HepG2 (cell line): ENCODE measurements around the gene DNAJC15. TPM values are rescaled to one million over a fixed set of nuclear protein-coding genes. Genes with fewer than 3 reads are reported as not detected.

Experiments
- ATAC-seq: fragments of 200-7000 bp; cut with Tn5 transposase; 3 replicates; pipeline ENCODE4 v1.9.1; 2020; ENCODE audit warnings: mild to moderate bottlenecking, moderate library complexity
- BruUV-seq: library from RNA; stranded (reverse); fragments of 400-500 nt; replicated peaks from 2 replicates; lab custom pipeline; 2021; lab: Mats Ljungman, UMichigan
- CTCF ChIA-PET: fragments of 300-600 bp; formaldehyde crosslinking; extraction: SDS; loops from one replicate; lab custom pipeline; 2021; ENCODE audit warnings: low total read pairs, inconsistent platforms, low intra/inter-chr PET ratio; lab: Yijun Ruan, JAX
- POLR2A ChIA-PET: fragments of 350-600 bp; sonication (Branson Sonifier 250); formaldehyde crosslinking; loops from one replicate; lab custom pipeline; 2020; ENCODE audit warnings: antibody characterized with exemption, inconsistent platforms; lab: Yijun Ruan, JAX
- DNase-seq: peaks from one replicate; pipeline ENCODE4 v3.0.0-alpha.2; 2015; ENCODE audit warnings: low spot score
- FAIRE-seq: peaks from 3 replicates; lab custom pipeline; 2011; peaks lifted over from hg19 to GRCh38; lab: Jason Lieb, UNC
- H2AFZ ChIP-seq: one replicate; pipeline ENCODE4 v1.6.1; 2011; ENCODE audit warnings: low read length, inconsistent platforms
- H3K27ac ChIP-seq: fragments of 300-600 bp; 3 replicates; pipeline ENCODE4 v1.8.0; 2011; ENCODE audit warnings: mixed run types, mild to moderate bottlenecking, mixed read lengths, low read length, inconsistent platforms; ENCODE audit not compliant: insufficient read depth; ENCODE audit errors: extremely low read length
- H3K27me3 ChIP-seq, 2 experiments: fragments of 200-600 bp in 1 of 2; 2 replicates in 1 of 2; 3 replicates in 1 of 2; pipeline versions ENCODE4 v1.6.0 to v1.8.0; 2011; ENCODE audit warnings: low read length in 2 of 2, mild to moderate bottlenecking in 2 of 2, moderate library complexity in 2 of 2, inconsistent platforms in 1 of 2; ENCODE audit not compliant: insufficient read depth in 2 of 2, control insufficient read depth in 1 of 2
- H3K36me3 ChIP-seq, 2 experiments: fragments of 200-600 bp in 1 of 2; replicated peaks in 1 of 2; 2 replicates in 1 of 2; 3 replicates in 1 of 2; pipeline versions ENCODE4 v1.5.1 to v1.8.0; 2011; ENCODE audit warnings: low read length in 2 of 2, inconsistent platforms in 1 of 2; ENCODE audit not compliant: insufficient read depth in 2 of 2, control insufficient read depth in 1 of 2
- H3K4me1 ChIP-seq: 2 replicates; pipeline ENCODE4 v1.5.1; 2012; ENCODE audit warnings: low read length, inconsistent platforms; ENCODE audit not compliant: insufficient read depth
- H3K4me2 ChIP-seq: 2 replicates; pipeline ENCODE4 v1.6.0; 2011; ENCODE audit warnings: low read depth, low read length, inconsistent platforms
- H3K4me3 ChIP-seq, 3 experiments: fragments of 200-600 bp in 1 of 3; sonication (generic), shearing (Covaris generic) in 1 of 3; replicated peaks in 1 of 3; 2 replicates each; pipeline ENCODE4 v1.5.1; 2011 to 2016; ENCODE audit warnings: low read length in 3 of 3, inconsistent platforms in 2 of 3, low read depth in 2 of 3, mild to moderate bottlenecking in 2 of 3, control low read depth in 1 of 3, mixed read lengths in 1 of 3; ENCODE audit not compliant: insufficient read depth in 1 of 3
- H3K79me2 ChIP-seq: one replicate; pipeline ENCODE4 v1.6.1; 2011; ENCODE audit warnings: low read length, inconsistent platforms; ENCODE audit not compliant: insufficient read depth
- H3K9ac ChIP-seq: 2 replicates; pipeline ENCODE4 v1.6.0; 2011; ENCODE audit warnings: mild to moderate bottlenecking, low read depth, low read length, inconsistent platforms; ENCODE audit not compliant: insufficient read depth
- H3K9me3 ChIP-seq: 2 replicates; pipeline ENCODE4 v1.5.1; 2012; ENCODE audit warnings: mild to moderate bottlenecking, low read length
- H4K20me1 ChIP-seq: 2 replicates; pipeline ENCODE4 v1.6.0; 2011; ENCODE audit warnings: inconsistent platforms, mild to moderate bottlenecking, low read length, moderate library complexity; ENCODE audit not compliant: insufficient read depth
- MLLT10 ChIP-seq: sonication (generic); formaldehyde crosslinking; IDR thresholded peaks from 2 replicates; pipeline ENCODE4 v1.4.0; 2020; ENCODE audit warnings: missing genetic modification reagents
- SCMH1 ChIP-seq: sonication (generic); formaldehyde crosslinking; IDR thresholded peaks from 2 replicates; pipeline ENCODE4 v1.9.0; 2021; ENCODE audit warnings: missing genetic modification reagents, mild to moderate bottlenecking, borderline replicate concordance
- ZFP36 ChIP-seq: fragments of 150-350 bp; IDR thresholded peaks from 2 replicates; pipeline ENCODE4 v1.6.1; 2018; ENCODE audit warnings: borderline replicate concordance, low read length, low read depth; ENCODE audit not compliant: partially characterized antibody
- ZNF230 ChIP-seq: sonication (generic); formaldehyde crosslinking; IDR thresholded peaks from 2 replicates; pipeline ENCODE4 v1.4.0; 2020; ENCODE audit warnings: mild to moderate bottlenecking, missing genetic modification reagents
- ZNF577 ChIP-seq: sonication (generic); formaldehyde crosslinking; IDR thresholded peaks from 2 replicates; pipeline ENCODE4 v1.4.0; 2020; ENCODE audit warnings: mild to moderate bottlenecking, low read depth, missing genetic modification reagents, borderline replicate concordance
- ZNF605 ChIP-seq: sonication (generic); formaldehyde crosslinking; IDR thresholded peaks from 2 replicates; pipeline ENCODE4 v1.8.0; 2022; ENCODE audit warnings: mild to moderate bottlenecking, missing genetic modification reagents
- ZNF670 ChIP-seq: sonication (generic); formaldehyde crosslinking; IDR thresholded peaks from 2 replicates; pipeline ENCODE4 v1.8.0; 2022; ENCODE audit warnings: mild to moderate bottlenecking, missing genetic modification reagents, borderline replicate concordance
- ZNF737 ChIP-seq: sonication (generic); formaldehyde crosslinking; IDR thresholded peaks from 2 replicates; pipeline ENCODE4 v1.5.0; 2020; ENCODE audit warnings: missing genetic modification reagents, mild to moderate bottlenecking, borderline replicate concordance
- ZSCAN31 ChIP-seq: sonication (generic); formaldehyde crosslinking; IDR thresholded peaks from 2 replicates; pipeline ENCODE4 v1.5.0; 2020; ENCODE audit warnings: low read depth, mild to moderate bottlenecking, missing genetic modification reagents
- WGBS: methylation state at CpG from one replicate; pipeline ENCODE4 v1.1.6; 2017; ENCODE audit warnings: low lambda C conversion rate; 5-methylcytosine and 5-hydroxymethylcytosine counted together
- in situ Hi-C: cut with HindIII; loops from 2 replicates; pipeline ENCODE4 v1.10.0; 2017; ENCODE audit warnings: low pct_unique_long_range_greater_than_20kb; ENCODE audit not compliant: extremely low pct_ligation_motif_present
- intact Hi-C: fragments of 100-400 bp; cut with micrococcal nuclease; formaldehyde crosslinking; loops from one replicate; pipeline ENCODE4 v1.10.0; 2022; ENCODE audit not compliant: unreplicated experiment
- polyA plus RNA-seq, 8 experiments: library from polyadenylated mRNA; depleted of rRNA in 3 of 8; stranded (reverse) in 7 of 8; unstranded in 1 of 8; fragments of >200 nt; fragmentation: Illumina TruSeq in 4 of 8; extraction: Trizol in 4 of 8; gene quantifications; 2 replicates each; pipeline versions ENCODE4 v1.2.1 to v1.2.3, GENCODE V29; 2011 to 2016; ENCODE audit warnings: low read depth in 4 of 8, missing spikeins in 1 of 8, mixed read lengths in 1 of 8; ENCODE audit not compliant: insufficient read depth in 1 of 8
- total RNA-seq, 5 experiments: library from RNA; depleted of rRNA; stranded (reverse); fragments of >200 nt; fragmentation: Illumina TruSeq; extraction: Trizol; gene quantifications; 2 replicates each; pipeline ENCODE4 v1.2.3, GENCODE V29; 2016; ENCODE audit warnings: low read depth in 1 of 5
- TF ChIP-seq, protein P1 (sequence below): sonication (generic); formaldehyde crosslinking; IDR thresholded peaks from 2 replicates; pipeline ENCODE4 v1.5.1; 2020; ENCODE audit warnings: mild to moderate bottlenecking, missing genetic modification reagents, borderline replicate concordance
- TF ChIP-seq, protein P2 (sequence below): fragments of 450-650 bp; IDR thresholded peaks from 2 replicates; pipeline ENCODE4 v1.6.1; 2017; ENCODE audit warnings: mild to moderate bottlenecking
- TF ChIP-seq, protein P3 (sequence below): sonication (generic); formaldehyde crosslinking; IDR thresholded peaks from 2 replicates; pipeline ENCODE4 v1.8.0; 2022; ENCODE audit warnings: mild to moderate bottlenecking, missing genetic modification reagents, moderate library complexity
- TF ChIP-seq, protein P4 (sequence below): IDR thresholded peaks from 2 replicates; pipeline ENCODE4 v1.6.1; 2016; ENCODE audit warnings: missing compliant biosample characterization, missing genetic modification reagents, borderline replicate concordance
- TF ChIP-seq, protein P5 (sequence below): IDR thresholded peaks from 2 replicates; pipeline ENCODE4 v1.6.1; 2018; ENCODE audit warnings: missing genetic modification reagents

Gene DNAJC15
- total and polyA plus RNA-seq, 2 of the 13 experiments (the other 11 are each of a cell fraction or from before 2014, with no cell fraction given): 23.0 to 31.9 TPM

DNA sequence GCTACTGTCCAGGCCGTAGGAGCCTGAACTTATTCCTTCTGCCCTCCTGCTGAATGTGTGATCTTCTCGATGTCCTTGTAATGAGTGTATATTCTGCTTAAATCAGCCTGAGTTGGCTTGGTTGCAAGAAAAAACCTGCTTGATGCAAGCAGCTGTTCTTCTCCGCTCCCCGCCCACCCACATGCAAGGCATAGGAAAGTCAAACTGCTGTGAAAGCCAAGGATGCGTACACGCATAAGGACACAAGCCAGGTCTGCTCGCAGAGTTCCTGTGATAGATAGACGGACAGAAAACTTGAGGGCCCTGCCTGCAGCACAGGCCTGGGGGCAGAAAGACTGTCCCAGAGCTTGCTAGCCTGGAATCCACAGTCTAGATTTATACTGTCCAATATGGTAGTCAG lies 101.1 kb downstream of the DNAJC15 start (continued):
- TF ChIP-seq, protein P1, sequence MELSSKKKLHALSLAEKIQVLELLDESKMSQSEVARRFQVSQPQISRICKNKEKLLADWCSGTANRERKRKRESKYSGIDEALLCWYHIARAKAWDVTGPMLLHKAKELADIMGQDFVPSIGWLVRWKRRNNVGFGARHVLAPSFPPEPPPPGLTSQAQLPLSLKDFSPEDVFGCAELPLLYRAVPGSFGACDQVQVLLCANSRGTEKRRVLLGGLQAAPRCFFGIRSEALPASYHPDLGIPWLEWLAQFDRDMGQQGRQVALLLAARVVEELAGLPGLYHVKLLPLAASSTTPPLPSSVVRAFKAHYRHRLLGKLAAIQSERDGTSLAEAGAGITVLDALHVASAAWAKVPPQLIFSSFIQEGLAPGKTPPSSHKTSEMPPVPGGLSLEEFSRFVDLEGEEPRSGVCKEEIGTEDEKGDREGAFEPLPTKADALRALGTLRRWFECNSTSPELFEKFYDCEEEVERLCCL (CRISPR knock-in tag): no peak
- TF ChIP-seq ZFP36 (no peak), ZNF605 (CRISPR knock-in tag) (no peak), SCMH1 (no peak)
- TF ChIP-seq, protein P2, sequence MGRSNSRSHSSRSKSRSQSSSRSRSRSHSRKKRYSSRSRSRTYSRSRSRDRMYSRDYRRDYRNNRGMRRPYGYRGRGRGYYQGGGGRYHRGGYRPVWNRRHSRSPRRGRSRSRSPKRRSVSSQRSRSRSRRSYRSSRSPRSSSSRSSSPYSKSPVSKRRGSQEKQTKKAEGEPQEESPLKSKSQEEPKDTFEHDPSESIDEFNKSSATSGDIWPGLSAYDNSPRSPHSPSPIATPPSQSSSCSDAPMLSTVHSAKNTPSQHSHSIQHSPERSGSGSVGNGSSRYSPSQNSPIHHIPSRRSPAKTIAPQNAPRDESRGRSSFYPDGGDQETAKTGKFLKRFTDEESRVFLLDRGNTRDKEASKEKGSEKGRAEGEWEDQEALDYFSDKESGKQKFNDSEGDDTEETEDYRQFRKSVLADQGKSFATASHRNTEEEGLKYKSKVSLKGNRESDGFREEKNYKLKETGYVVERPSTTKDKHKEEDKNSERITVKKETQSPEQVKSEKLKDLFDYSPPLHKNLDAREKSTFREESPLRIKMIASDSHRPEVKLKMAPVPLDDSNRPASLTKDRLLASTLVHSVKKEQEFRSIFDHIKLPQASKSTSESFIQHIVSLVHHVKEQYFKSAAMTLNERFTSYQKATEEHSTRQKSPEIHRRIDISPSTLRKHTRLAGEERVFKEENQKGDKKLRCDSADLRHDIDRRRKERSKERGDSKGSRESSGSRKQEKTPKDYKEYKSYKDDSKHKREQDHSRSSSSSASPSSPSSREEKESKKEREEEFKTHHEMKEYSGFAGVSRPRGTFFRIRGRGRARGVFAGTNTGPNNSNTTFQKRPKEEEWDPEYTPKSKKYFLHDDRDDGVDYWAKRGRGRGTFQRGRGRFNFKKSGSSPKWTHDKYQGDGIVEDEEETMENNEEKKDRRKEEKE: no peak

DNA sequence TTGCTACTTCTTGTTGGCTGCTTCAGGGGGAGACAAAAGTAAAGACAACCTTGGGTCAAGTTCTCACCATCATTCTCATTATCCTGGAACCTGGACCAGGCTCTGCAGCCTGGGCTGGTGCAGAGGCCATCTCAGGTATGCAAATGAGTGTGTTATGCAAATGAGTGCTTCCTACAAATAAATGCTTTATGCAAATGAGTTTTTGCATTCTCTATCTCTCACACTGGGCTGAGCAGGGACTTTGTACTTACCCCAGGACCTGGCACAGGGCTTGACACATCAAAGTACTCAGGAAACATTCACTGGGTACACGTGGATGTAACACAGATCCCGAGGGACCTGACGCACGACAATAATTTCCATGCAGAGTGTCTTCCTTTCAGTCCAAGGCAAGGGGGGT lies 103.0 kb downstream of the DNAJC15 start:
- intact Hi-C loops (no loop called here), in situ Hi-C loops (loop anchor here (25.0 kb wide), 1 partner anchor 539 kb away; no protein-coding TSS in a partner anchor)
- Histone ChIP-seq H3K4me1 (no peaks in the 10 kb centered on the region), H2AFZ (no peak overlapping the region), H3K27ac (no peak overlapping the region), H3K27me3 (peaks cover 2 to 13% of the 10 kb centered on the region in 2 experiments; a peak in 3 of 5 replicates), H3K79me2 (no peaks in the 10 kb centered on the region), H3K9ac (no peak overlapping the region), H3K9me3 (no peaks in the 10 kb centered on the region), H4K20me1 (no peaks in the 10 kb centered on the region), H3K36me3 (no peaks in the 10 kb centered on the region), H3K4me3 (no peak overlapping the region), H3K4me2 (no peak overlapping the region)
- WGBS: 27% methylated on average over 4 of the region's 4 CpGs
- DNase-seq (no peak), ATAC-seq (no peak), FAIRE-seq (no peak)
- ChIA-PET POLR2A (no interaction called here), CTCF (no interaction called here)
- no TSS peak for BruUV-seq
- TF ChIP-seq MLLT10 (CRISPR knock-in tag) (no peak), ZNF230 (no peak), ZNF577 (no peak), ZNF670 (no peak), ZSCAN31 (no peak), ZNF737 (CRISPR knock-in tag) (no peak)
- TF ChIP-seq, protein P3, sequence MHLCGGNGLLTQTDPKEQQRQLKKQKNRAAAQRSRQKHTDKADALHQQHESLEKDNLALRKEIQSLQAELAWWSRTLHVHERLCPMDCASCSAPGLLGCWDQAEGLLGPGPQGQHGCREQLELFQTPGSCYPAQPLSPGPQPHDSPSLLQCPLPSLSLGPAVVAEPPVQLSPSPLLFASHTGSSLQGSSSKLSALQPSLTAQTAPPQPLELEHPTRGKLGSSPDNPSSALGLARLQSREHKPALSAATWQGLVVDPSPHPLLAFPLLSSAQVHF (CRISPR knock-in tag): no peak
- TF ChIP-seq, protein P4, sequence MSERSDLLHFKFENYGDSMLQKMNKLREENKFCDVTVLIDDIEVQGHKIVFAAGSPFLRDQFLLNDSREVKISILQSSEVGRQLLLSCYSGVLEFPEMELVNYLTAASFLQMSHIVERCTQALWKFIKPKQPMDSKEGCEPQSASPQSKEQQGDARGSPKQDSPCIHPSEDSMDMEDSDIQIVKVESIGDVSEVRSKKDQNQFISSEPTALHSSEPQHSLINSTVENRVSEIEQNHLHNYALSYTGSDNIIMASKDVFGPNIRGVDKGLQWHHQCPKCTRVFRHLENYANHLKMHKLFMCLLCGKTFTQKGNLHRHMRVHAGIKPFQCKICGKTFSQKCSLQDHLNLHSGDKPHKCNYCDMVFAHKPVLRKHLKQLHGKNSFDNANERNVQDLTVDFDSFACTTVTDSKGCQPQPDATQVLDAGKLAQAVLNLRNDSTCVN: no peak
- TF ChIP-seq, protein P5, sequence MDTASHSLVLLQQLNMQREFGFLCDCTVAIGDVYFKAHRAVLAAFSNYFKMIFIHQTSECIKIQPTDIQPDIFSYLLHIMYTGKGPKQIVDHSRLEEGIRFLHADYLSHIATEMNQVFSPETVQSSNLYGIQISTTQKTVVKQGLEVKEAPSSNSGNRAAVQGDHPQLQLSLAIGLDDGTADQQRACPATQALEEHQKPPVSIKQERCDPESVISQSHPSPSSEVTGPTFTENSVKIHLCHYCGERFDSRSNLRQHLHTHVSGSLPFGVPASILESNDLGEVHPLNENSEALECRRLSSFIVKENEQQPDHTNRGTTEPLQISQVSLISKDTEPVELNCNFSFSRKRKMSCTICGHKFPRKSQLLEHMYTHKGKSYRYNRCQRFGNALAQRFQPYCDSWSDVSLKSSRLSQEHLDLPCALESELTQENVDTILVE (CRISPR knock-in tag): no peak
